Activated CD4-positive, alpha-beta memory T cell treated with anti-CD3 and anti-CD28 coated beads for 36 hours (primary cell): Measurements from ENCODE around the gene CHRDL1. TPM values are rescaled to one million over a fixed set of nuclear protein-coding genes. Genes with fewer than 3 reads are reported as not detected.

ENCODE experiments used
- CTCF ChIA-PET: fragments of 350-600 bp; sonication (Branson Sonifier 250); formaldehyde crosslinking; loops from one replicate; lab custom pipeline; 2021; ENCODE audit warnings: antibody characterized with exemption, inconsistent platforms; lab: Charles Lee
- POLR2A ChIA-PET: fragments of 350-600 bp; sonication (Branson Sonifier 250); formaldehyde crosslinking; loops from one replicate; lab custom pipeline; 2021; ENCODE audit warnings: antibody characterized with exemption; lab: Charles Lee
- DNase-seq: peaks from one replicate; pipeline ENCODE4 v3.0.0-alpha.2; 2020
- H3K27ac Mint-ChIP-seq: one replicate; pipeline ENCODE4 v1.8.0; 2021; ENCODE audit warnings: mixed read lengths
- H3K27me3 Mint-ChIP-seq: one replicate; pipeline ENCODE4 v1.8.0; 2021; ENCODE audit warnings: mixed read lengths
- H3K36me3 Mint-ChIP-seq: one replicate; pipeline ENCODE4 v1.8.0; 2021; ENCODE audit warnings: mixed read lengths
- H3K4me1 Mint-ChIP-seq: one replicate; pipeline ENCODE4 v1.8.0; 2021; ENCODE audit warnings: low read depth, mixed read lengths
- H3K4me3 Mint-ChIP-seq: one replicate; pipeline ENCODE4 v1.8.0; 2021; ENCODE audit warnings: mild to moderate bottlenecking, mixed read lengths
- H3K9me3 Mint-ChIP-seq: one replicate; pipeline ENCODE4 v1.8.0; 2021; ENCODE audit warnings: mixed read lengths
- intact Hi-C: fragments of 100-400 bp; cut with micrococcal nuclease; formaldehyde crosslinking; loops from one replicate; pipeline ENCODE4 v1.15.1; 2023
- total RNA-seq, 2 experiments: library from RNA; stranded (reverse); gene quantifications; one replicate each; pipeline ENCODE4 v1.2.3, GENCODE V29; 2021

The CHRDL1 gene
- total RNA-seq, 2 experiments from 2014 or later = not detected

GRCh38 chrX:110786486-110786885 is 9.1 kb downstream of the CHRDL1 start:
- POLR2A ChIA-PET = no interaction called here
- H3K27ac Mint-ChIP-seq = no peak overlapping the region

DNA sequence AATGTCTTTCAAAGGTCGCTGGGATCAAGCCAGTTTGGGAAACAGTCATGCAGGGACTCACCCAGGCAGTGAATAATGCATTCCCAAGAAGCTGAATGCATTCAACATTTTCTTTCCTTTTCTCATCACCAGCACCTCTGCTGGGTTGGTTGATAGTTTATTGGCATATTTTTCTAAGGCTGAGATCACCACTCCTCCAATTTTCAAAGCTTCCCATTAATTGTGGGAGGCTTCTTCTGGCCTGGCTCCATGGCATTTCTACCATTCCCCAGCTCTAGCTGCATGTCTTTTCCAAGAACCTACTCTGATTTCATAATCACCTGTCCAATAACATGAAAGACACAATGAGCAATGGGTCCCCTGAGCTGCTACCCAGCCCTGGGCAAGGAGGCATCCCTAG is 35.8 kb downstream of the CHRDL1 start:
- Mint-ChIP-seq H3K27ac (no peak overlapping the region), H3K9me3 (peaks cover 2% of the 10 kb centered on the region), H3K36me3 (no peaks in the 10 kb centered on the region), H3K27me3 (no peaks in the 10 kb centered on the region), H3K4me1 (no peaks in the 10 kb centered on the region), H3K4me3 (no peak overlapping the region)
- DNase-seq = no peak
- intact Hi-C loops = no loop called here
- ChIA-PET CTCF (no interaction called here), POLR2A (no interaction called here)

More at GRCh38 chrX:110786486-110786885, 9.1 kb downstream of the CHRDL1 start:
- H3K36me3 Mint-ChIP-seq = no peaks in the 10 kb centered on the region
- no peaks in the 10 kb centered on the region for H3K4me1 Mint-ChIP-seq
- CTCF ChIA-PET = no interaction called here
- intact Hi-C loops = no loop called here
- no peak for DNase-seq
- no peak overlapping the region for H3K4me3 Mint-ChIP-seq
- no peaks in the 10 kb centered on the region for H3K27me3 Mint-ChIP-seq
- H3K9me3 Mint-ChIP-seq = no peaks in the 10 kb centered on the region

- no peak for DNase-seq
- H3K4me3 Mint-ChIP-seq = no peak overlapping the region
- CTCF ChIA-PET = no interaction called here
- no peaks in the 10 kb centered on the region for H3K9me3 Mint-ChIP-seq
- intact Hi-C loops = no loop called here
- H3K4me1 Mint-ChIP-seq = no peaks in the 10 kb centered on the region
- H3K27ac Mint-ChIP-seq = no peak overlapping the region
- H3K27me3 Mint-ChIP-seq = no peaks in the 10 kb centered on the region
- POLR2A ChIA-PET = no interaction called here
- H3K36me3 Mint-ChIP-seq = no peaks in the 10 kb centered on the region
Measured at GRCh38 chrX:110758781-110759422, 36.7 kb downstream of the CHRDL1 start.

DNA sequence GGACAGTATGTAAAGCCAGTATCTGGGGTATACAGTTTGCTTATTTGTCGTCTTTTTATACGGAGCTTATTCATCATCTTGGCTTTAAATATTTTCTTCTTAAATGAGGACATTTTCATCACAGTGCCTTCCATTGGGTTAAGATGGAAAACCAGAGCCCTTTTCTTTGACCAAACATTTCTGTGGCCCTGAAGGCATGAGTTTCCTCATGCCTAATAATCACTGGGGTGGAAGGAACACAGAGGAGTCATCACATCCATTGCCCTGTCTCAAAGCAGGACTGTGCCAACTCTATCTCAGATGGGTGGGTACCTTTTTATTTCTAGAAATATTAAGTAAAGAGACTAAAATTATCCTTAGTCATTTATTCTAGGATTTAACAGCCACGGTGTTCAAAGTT is 40.0 kb downstream of the CHRDL1 start:
- H3K4me1 Mint-ChIP-seq = no peaks in the 10 kb centered on the region
- H3K4me3 Mint-ChIP-seq = no peak overlapping the region
- no peaks in the 10 kb centered on the region for H3K36me3 Mint-ChIP-seq
- POLR2A ChIA-PET = no interaction called here
- H3K27me3 Mint-ChIP-seq = no peaks in the 10 kb centered on the region
- no peaks in the 10 kb centered on the region for H3K9me3 Mint-ChIP-seq
- CTCF ChIA-PET = no interaction called here
- intact Hi-C loops = no loop called here
- H3K27ac Mint-ChIP-seq = no peak overlapping the region
- DNase-seq = no peak

DNA sequence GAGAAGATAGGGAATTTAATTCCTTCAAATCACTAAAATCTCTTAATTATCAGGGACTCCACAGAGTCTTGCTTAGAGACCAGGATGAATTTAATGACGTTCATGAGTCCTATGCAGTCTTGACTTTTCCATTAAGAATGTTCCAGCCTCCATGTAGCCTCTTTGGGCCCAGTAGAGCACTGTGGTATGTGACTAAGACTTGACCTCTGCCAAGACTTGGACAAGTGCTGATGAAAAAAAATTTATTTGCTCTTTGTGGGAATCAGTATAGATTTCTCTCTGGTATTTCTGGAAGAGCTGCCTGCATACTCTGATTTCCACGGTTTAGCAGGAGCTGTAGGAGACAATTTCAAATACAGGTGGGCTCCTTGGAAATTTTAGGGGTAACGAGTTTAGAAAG is 40.6 kb downstream of the CHRDL1 start:
- no peak for DNase-seq
- intact Hi-C loops = no loop called here
- Mint-ChIP-seq H3K27ac (no peak overlapping the region), H3K36me3 (no peaks in the 10 kb centered on the region), H3K27me3 (no peaks in the 10 kb centered on the region), H3K4me1 (no peaks in the 10 kb centered on the region), H3K9me3 (no peaks in the 10 kb centered on the region), H3K4me3 (no peak overlapping the region)
- ChIA-PET CTCF (no interaction called here), POLR2A (no interaction called here)

DNA sequence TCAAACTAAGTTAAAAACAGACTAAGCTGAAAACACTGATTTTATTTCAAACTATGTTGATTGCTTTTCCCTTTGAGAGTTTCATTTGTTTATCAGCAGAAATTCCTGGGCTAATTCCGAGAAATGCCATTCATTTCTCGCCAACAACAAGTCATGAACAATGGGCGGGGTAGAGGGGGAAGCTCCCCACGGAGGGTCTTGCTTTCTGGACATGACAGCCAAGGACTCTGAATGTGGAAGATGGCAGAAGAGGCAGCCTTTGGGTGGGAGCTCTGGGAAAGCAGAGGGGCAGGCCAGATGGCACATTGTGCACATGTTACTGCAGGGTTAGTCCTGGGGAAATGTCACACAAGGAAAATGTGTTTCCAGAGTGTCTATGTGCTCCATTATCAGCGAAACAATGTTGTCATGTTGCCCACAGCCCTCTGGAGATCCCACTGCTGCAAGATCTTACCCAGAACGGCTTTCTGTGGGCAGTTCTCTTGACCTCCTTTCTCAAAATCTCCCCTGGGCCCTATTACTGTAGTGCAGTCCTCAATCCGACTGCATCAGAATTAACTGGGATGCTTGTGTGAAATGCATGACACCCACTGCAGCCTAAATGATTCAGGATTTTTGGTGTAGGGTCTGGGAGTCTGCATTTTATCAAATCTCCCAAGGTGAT is 45.0 kb downstream of the CHRDL1 start:
- no peaks in the 10 kb centered on the region for H3K4me1 Mint-ChIP-seq
- DNase-seq = no peak
- intact Hi-C loops = no loop called here
- no peaks in the 10 kb centered on the region for H3K36me3 Mint-ChIP-seq
- ChIA-PET CTCF (interaction anchor here (0.7 kb wide), 1 partner anchor 304 kb away, joined by 3 read pairs; no protein-coding TSS in a partner anchor), POLR2A (no interaction called here)
- H3K4me3 Mint-ChIP-seq = no peak overlapping the region
- H3K27me3 Mint-ChIP-seq = no peaks in the 10 kb centered on the region
- H3K27ac Mint-ChIP-seq = no peak overlapping the region
- H3K9me3 Mint-ChIP-seq = no peaks in the 10 kb centered on the region

- Mint-ChIP-seq H3K4me3 (no peak overlapping the region), H3K4me1 (no peaks in the 10 kb centered on the region), H3K36me3 (no peaks in the 10 kb centered on the region), H3K27ac (no peak overlapping the region), H3K27me3 (no peaks in the 10 kb centered on the region), H3K9me3 (no peaks in the 10 kb centered on the region)
- POLR2A ChIA-PET = no interaction called here
- no peak for DNase-seq
- CTCF ChIA-PET = no interaction called here
- intact Hi-C loops = no loop called here
Measured at GRCh38 chrX:110748256-110748806, 47.3 kb downstream of the CHRDL1 start.

GRCh38 chrX:110746014-110746413 is 49.6 kb downstream of the CHRDL1 start:
- Mint-ChIP-seq H3K36me3 (no peaks in the 10 kb centered on the region), H3K9me3 (no peaks in the 10 kb centered on the region), H3K27me3 (no peaks in the 10 kb centered on the region), H3K4me1 (no peaks in the 10 kb centered on the region), H3K27ac (no peak overlapping the region), H3K4me3 (no peak overlapping the region)
- intact Hi-C loops = no loop called here
- ChIA-PET POLR2A (no interaction called here), CTCF (no interaction called here)
- no peak for DNase-seq

GRCh38 chrX:110745288-110745687 is 50.3 kb downstream of the CHRDL1 start:
- Mint-ChIP-seq H3K36me3 (no peaks in the 10 kb centered on the region), H3K27ac (no peak overlapping the region), H3K4me1 (no peaks in the 10 kb centered on the region), H3K27me3 (no peaks in the 10 kb centered on the region), H3K4me3 (no peak overlapping the region), H3K9me3 (no peaks in the 10 kb centered on the region)
- ChIA-PET POLR2A (no interaction called here), CTCF (no interaction called here)
- intact Hi-C loops = no loop called here
- no peak for DNase-seq

DNA sequence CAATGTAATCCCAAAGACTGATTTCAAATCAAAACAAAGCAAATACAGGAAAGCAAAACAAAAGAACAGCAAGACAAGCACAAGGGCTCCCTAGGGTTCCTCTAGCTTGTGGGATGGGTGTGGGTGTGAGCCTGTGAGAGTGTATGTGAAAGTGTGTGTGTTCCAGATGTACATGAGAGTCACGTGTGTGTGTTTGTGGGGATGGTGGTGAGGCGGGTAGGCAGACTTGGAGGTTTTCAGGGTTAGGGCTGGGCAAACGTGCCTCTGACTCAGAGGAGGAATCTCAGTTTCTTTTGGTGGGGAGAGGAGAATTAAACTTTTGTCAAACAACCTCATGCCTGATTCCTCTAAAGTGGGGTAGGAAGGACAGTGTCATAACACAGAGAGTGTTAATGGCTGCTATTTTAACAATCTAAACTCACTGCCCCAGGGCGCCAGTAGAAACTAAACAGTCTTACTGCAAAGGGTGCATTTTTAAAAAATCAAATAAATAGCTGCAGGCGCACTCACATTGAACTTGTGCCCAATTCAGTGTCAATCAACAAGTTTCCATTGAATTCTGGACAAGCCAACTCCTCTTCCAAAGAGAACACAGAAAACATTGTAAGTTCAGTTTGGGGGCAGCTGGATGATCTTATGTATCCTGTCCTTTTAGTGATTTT is 51.8 kb downstream of the CHRDL1 start:
- DNase-seq = no peak
- Mint-ChIP-seq H3K9me3 (no peaks in the 10 kb centered on the region), H3K4me1 (no peaks in the 10 kb centered on the region), H3K36me3 (no peaks in the 10 kb centered on the region), H3K27me3 (no peaks in the 10 kb centered on the region), H3K27ac (no peak overlapping the region), H3K4me3 (no peak overlapping the region)
- intact Hi-C loops = no loop called here
- ChIA-PET POLR2A (no interaction called here), CTCF (no interaction called here)

DNA sequence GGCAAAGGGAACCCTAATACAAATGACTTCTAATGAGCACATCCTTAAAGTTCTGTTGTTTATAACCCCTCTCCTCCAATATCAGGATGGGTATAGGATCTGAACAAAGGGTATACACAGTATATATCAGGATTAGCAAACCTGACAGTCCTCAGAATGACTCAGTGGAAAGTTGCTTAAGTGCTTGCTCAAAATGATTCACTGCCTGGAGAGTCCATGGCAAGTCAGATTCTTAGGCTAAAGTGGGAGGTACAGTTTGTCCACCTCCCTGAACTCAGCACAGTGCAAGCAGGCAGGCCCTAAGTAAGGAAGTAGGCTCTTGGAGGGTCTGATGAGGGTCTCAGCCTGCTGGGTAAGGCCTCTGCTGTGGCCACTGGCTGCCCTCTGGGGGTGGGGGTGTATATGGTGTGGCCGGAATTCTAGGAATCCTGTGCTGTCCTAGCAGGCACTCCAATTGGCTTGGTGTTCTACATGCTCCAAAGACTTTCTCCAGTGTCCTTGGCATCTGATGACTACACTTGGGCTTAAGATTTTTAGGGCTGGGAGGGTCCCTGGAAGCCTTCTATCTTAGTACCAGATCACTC is 54.3 kb downstream of the CHRDL1 start:
- CTCF ChIA-PET = no interaction called here
- H3K36me3 Mint-ChIP-seq = no peaks in the 10 kb centered on the region

DNA sequence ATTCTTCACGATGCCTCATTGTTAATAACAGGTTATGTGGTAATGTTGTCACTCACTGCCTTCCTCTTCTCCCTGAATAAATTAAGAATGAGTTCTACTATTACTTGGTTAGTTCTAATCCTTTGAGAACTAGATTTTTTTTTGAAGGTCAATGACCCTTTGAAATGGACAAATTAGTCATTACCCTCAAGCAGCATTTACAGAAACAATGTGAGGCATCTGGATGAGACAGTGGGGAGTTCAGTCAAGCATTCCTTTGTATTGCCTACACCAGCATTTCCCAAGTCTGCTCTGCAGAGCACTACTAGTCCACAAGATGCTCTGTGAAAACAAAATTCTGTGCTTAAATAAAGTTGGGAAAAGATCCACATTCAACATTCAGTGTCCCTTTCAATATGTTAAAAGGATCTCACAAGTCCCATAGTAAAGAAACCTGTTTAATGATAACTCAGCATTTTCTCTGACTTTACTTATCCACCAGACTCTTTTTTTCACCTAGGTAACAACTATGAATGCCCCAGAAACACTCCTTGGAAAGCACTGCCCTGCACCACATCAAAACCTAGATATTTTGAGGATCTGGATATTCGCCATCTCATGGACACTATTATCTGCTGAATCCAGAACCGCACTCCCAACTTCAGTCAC is 60.6 kb downstream of the CHRDL1 start:
- CTCF ChIA-PET = no interaction called here

More for the DNA sequence above, 54.3 kb downstream of the CHRDL1 start:
- DNase-seq = no peak
- intact Hi-C loops = no loop called here
- POLR2A ChIA-PET = no interaction called here
- H3K4me1 Mint-ChIP-seq = no peaks in the 10 kb centered on the region
- H3K9me3 Mint-ChIP-seq = no peaks in the 10 kb centered on the region
- no peaks in the 10 kb centered on the region for H3K27me3 Mint-ChIP-seq
- H3K4me3 Mint-ChIP-seq = no peak overlapping the region
- H3K27ac Mint-ChIP-seq = no peak overlapping the region

More for the DNA sequence above, 60.6 kb downstream of the CHRDL1 start:
- Mint-ChIP-seq H3K4me3 (no peak overlapping the region), H3K4me1 (no peaks in the 10 kb centered on the region), H3K27me3 (no peaks in the 10 kb centered on the region), H3K27ac (no peak overlapping the region), H3K36me3 (no peaks in the 10 kb centered on the region), H3K9me3 (no peaks in the 10 kb centered on the region)
- no peak for DNase-seq
- POLR2A ChIA-PET = no interaction called here
- intact Hi-C loops = no loop called here
